ENCODE results near the gene ELOVL5.

DNA sequence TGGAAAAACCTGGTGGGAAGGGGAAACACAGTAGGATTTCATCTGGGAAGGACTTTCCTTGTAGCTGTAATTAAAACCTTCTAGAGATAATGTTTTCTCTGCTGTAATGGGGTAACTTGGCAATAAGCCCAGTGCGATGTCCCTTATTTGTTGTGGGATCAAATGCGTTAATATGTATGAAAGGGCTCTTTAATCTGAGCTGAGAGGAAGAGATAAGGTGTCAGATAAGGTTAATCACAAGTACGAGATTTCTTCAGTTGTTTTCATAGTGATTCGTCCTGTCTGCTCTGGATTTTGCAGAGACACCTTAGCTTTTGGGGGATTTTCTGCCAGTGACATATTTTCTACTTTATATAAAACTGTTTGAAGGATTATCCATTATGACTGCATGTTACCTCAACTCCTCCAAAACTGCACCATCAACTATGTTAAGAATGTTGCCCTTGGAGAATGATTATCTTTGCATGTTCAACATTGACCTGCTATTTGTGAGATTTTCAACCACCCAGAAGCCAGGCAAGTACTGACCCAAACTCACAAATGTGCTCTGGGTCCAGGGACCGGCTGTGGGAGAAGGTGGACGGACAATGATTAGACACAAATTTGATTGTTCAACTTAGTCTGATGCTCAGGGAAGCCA is 21.2 kb upstream of the ELOVL5 start:
- TF ChIP-seq, protein P1, sequence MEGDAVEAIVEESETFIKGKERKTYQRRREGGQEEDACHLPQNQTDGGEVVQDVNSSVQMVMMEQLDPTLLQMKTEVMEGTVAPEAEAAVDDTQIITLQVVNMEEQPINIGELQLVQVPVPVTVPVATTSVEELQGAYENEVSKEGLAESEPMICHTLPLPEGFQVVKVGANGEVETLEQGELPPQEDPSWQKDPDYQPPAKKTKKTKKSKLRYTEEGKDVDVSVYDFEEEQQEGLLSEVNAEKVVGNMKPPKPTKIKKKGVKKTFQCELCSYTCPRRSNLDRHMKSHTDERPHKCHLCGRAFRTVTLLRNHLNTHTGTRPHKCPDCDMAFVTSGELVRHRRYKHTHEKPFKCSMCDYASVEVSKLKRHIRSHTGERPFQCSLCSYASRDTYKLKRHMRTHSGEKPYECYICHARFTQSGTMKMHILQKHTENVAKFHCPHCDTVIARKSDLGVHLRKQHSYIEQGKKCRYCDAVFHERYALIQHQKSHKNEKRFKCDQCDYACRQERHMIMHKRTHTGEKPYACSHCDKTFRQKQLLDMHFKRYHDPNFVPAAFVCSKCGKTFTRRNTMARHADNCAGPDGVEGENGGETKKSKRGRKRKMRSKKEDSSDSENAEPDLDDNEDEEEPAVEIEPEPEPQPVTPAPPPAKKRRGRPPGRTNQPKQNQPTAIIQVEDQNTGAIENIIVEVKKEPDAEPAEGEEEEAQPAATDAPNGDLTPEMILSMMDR (IDR thresholded peaks at IDR 0.05) = no peak
- TF ChIP-seq EP300 (IDR thresholded peaks at IDR 0.05) = no peak
